Measurements from ENCODE around the gene NECTIN1.
"Not testable (repeated sequence)": the region's sequence is repeated elsewhere in the genome, so short reads cannot be mapped to it uniquely, and the experiment has no call there.

NECTIN1 gene

GRCh38 chr11:119615003-119615881 lies 113.8 kb downstream of the NECTIN1 start:
- no peak for DNase-seq

GRCh38 chr11:119614222-119615002 lies 114.6 kb downstream of the NECTIN1 start:
- DNase-seq, result no peak

- no peak for DNase-seq
These were observed 116.2 kb downstream of the NECTIN1 start for GRCh38 chr11:119612814-119613213.

- no peak for DNase-seq
These were observed 118.1 kb downstream of the NECTIN1 start for GRCh38 chr11:119610836-119611426.

- no peak for DNase-seq
These were observed 120.2 kb downstream of the NECTIN1 start for GRCh38 chr11:119608781-119609180.

- DNase-seq, result no peak
These were observed 120.8 kb downstream of the NECTIN1 start for GRCh38 chr11:119608201-119608600.

- no peak for DNase-seq
These were observed 121.3 kb downstream of the NECTIN1 start for GRCh38 chr11:119607726-119608125.

- no peak for DNase-seq
These were observed 123.8 kb downstream of the NECTIN1 start for GRCh38 chr11:119605137-119605665.

GRCh38 chr11:119602745-119603373 lies 126.1 kb downstream of the NECTIN1 start:
- DNase-seq, result no peak

GRCh38 chr11:119599864-119600541 lies 129.0 kb downstream of the NECTIN1 start:
- DNase-seq, result no peak

GRCh38 chr11:119595941-119596340 lies 133.1 kb downstream of the NECTIN1 start:
- not testable (repeated sequence) for DNase-seq

- no peak for DNase-seq
These were observed 134.3 kb downstream of the NECTIN1 start for GRCh38 chr11:119594639-119595249.

- DNase-seq, result no peak
These were observed 135.7 kb downstream of the NECTIN1 start for GRCh38 chr11:119593346-119593745.

GRCh38 chr11:119592642-119593041 lies 136.4 kb downstream of the NECTIN1 start:
- DNase-seq, result no peak

- no peak for DNase-seq
These were observed 137.1 kb downstream of the NECTIN1 start for GRCh38 chr11:119591836-119592310.

GRCh38 chr11:119590651-119591351 lies 138.2 kb downstream of the NECTIN1 start:
- no peak for DNase-seq

GRCh38 chr11:119589001-119589400 lies 140.0 kb downstream of the NECTIN1 start:
- DNase-seq, result no peak

Measured in NCI-H1694 (cell line).